DND-41 (cell line): ENCODE data around the gene FBXW2.

Source experiments
- ATAC-seq: fragments of 200-7000 bp; cut with Tn5 transposase; 3 replicates; pipeline ENCODE4 v1.9.1; 2021; ENCODE audit warnings: low read depth; ENCODE audit not compliant: insufficient read depth
- DNase-seq: peaks from one replicate; pipeline ENCODE4 v3.0.0-alpha.2; 2020
- H2AFZ ChIP-seq: 2 replicates; pipeline ENCODE4 v1.6.0; 2012; ENCODE audit warnings: low read depth, low read length
- H3K27ac ChIP-seq: 2 replicates; pipeline ENCODE4 v1.5.1; 2012; ENCODE audit warnings: low read length, inconsistent platforms
- H3K27me3 ChIP-seq: fragments of 200-600 bp; sonication (generic); 2 replicates; pipeline ENCODE4 v1.6.0; 2012; ENCODE audit warnings: low read length, mild to moderate bottlenecking, inconsistent platforms; ENCODE audit not compliant: insufficient read depth, poor library complexity
- H3K36me3 ChIP-seq: 2 replicates; pipeline ENCODE4 v1.5.1; 2012; ENCODE audit warnings: low read length, inconsistent platforms; ENCODE audit not compliant: insufficient read depth
- H3K4me1 ChIP-seq: 2 replicates; pipeline ENCODE4 v1.5.1; 2012; ENCODE audit warnings: mild to moderate bottlenecking, low read length; ENCODE audit not compliant: insufficient read depth
- H3K4me2 ChIP-seq: 2 replicates; pipeline ENCODE4 v1.6.0; 2012; ENCODE audit warnings: mild to moderate bottlenecking, moderate library complexity, low read length, inconsistent platforms; ENCODE audit not compliant: insufficient read depth
- H3K4me3 ChIP-seq, 2 experiments: fragments of 200-600 bp in 1 of 2; shearing (Covaris generic) in 1 of 2; 2 replicates each; pipeline ENCODE4 v1.5.1; 2012 to 2016; ENCODE audit warnings: inconsistent platforms in 2 of 2, low read length in 2 of 2, mild to moderate bottlenecking in 2 of 2, low read depth in 1 of 2, moderate library complexity in 1 of 2
- H3K79me2 ChIP-seq: 2 replicates; pipeline ENCODE4 v1.6.0; 2012; ENCODE audit warnings: low read length, inconsistent platforms; ENCODE audit not compliant: insufficient read depth
- H3K9ac ChIP-seq: 2 replicates; pipeline ENCODE4 v1.6.0; 2012; ENCODE audit warnings: low read depth, mild to moderate bottlenecking, inconsistent platforms, low read length, moderate library complexity
- H3K9me3 ChIP-seq: 2 replicates; pipeline ENCODE4 v1.5.1; 2012; ENCODE audit warnings: low read length, moderate library complexity, mild to moderate bottlenecking, inconsistent platforms; ENCODE audit not compliant: insufficient read depth, severe bottlenecking
- H4K20me1 ChIP-seq: 2 replicates; pipeline ENCODE4 v1.6.0; 2012; ENCODE audit warnings: low read length; ENCODE audit not compliant: insufficient read depth
- EZH2 ChIP-seq: IDR thresholded peaks from 3 replicates; pipeline ENCODE4 v1.6.1; 2012; ENCODE audit warnings: borderline replicate concordance, low read depth, mild to moderate bottlenecking, moderate library complexity, low read length, inconsistent platforms; ENCODE audit not compliant: severe bottlenecking
- TF ChIP-seq, protein P1 (sequence below): IDR thresholded peaks from 2 replicates; pipeline ENCODE4 v1.5.1; 2012; ENCODE audit warnings: borderline replicate concordance, low read length, moderate library complexity, mild to moderate bottlenecking; ENCODE audit not compliant: poor library complexity, severe bottlenecking; ENCODE audit errors: extremely low read depth

The FBXW2 gene

DNA sequence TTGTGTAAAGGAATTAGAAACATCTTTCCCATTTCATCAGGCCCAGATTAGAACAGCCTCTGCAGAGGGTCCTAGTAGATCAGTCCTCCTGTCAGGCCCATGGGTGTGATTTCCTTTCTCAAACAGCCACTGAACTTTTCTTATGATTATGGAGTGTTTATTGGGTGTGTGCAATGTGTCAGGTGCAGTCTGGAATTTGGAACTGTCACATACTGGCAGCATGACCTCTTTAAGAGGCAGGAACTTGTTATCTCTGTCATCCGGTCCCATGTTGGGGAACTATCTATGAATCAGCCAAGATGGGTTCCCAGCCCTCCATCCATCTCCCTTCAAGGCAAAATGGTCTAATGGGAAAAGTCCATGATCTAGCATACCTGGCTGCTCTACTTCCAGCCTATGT is 67.3 kb downstream of the FBXW2 start:
- Histone ChIP-seq H3K4me2 (no peak overlapping the region), H3K9me3 (no peaks in the 10 kb centered on the region), H3K4me3 (no peak overlapping the region), H3K27ac (no peak overlapping the region), H4K20me1 (no peaks in the 10 kb centered on the region), H3K9ac (no peak overlapping the region), H2AFZ (no peak overlapping the region), H3K4me1 (no peaks in the 10 kb centered on the region), H3K27me3 (no peaks in the 10 kb centered on the region), H3K36me3 (no peaks in the 10 kb centered on the region), H3K79me2 (no peaks in the 10 kb centered on the region)
- TF ChIP-seq, protein P1, sequence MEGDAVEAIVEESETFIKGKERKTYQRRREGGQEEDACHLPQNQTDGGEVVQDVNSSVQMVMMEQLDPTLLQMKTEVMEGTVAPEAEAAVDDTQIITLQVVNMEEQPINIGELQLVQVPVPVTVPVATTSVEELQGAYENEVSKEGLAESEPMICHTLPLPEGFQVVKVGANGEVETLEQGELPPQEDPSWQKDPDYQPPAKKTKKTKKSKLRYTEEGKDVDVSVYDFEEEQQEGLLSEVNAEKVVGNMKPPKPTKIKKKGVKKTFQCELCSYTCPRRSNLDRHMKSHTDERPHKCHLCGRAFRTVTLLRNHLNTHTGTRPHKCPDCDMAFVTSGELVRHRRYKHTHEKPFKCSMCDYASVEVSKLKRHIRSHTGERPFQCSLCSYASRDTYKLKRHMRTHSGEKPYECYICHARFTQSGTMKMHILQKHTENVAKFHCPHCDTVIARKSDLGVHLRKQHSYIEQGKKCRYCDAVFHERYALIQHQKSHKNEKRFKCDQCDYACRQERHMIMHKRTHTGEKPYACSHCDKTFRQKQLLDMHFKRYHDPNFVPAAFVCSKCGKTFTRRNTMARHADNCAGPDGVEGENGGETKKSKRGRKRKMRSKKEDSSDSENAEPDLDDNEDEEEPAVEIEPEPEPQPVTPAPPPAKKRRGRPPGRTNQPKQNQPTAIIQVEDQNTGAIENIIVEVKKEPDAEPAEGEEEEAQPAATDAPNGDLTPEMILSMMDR = no peak
- no peak for TF ChIP-seq EZH2
- no peak for DNase-seq
- ATAC-seq = no peak

DNA sequence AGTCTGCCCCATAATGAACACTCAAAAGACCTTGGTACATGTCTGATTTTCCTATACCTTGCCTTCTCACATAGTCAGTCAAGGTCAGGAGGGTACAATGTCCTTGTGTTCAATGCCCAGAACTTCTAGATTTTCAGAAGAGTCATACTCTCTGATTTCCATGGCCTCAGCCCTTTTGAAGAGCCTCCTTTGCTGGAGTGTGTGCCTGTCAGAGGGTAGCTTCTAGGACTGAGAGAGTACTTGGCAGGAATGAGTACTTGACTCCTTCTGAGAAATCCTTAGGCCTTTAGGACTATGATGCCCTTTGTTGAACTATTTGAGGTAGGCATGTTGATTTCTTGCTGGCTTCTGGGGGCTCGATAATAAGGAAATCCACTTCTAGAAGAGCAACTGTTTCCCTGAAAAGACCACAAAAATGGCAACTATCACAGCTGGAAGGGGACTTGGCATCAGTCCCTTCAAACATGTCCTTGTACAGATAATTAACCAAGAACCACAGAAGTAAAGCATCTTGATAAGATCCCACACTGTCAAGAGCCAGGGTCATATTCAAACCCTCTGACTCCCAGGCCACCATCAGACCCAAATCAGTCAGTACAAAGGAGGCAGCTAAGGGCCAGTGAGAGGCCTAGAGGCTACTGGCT is 68.3 kb downstream of the FBXW2 start:
- Histone ChIP-seq H3K27ac (no peak overlapping the region), H3K9ac (no peak overlapping the region)

DNA sequence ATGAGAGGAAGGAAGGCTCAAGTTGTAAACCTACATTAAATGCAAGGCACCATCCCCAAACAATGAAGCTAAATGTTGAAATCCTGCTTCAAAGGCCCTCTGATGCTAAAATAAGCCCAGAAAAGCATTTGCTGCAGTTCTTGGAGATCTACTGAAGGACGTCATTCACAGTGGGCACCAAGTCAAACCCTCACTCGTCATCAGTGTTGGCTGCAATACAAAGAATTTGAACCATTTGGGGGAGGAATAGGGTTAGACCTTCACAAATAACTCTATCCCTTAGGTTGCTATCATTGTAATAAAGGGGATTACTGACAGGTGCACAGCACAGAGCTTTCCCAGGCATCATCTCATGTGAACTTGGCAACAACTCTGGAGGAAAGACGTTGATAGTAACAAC is 69.7 kb downstream of the FBXW2 start:
- Histone ChIP-seq H3K9me3 (no peaks in the 10 kb centered on the region), H3K4me3 (no peak overlapping the region), H3K27me3 (no peaks in the 10 kb centered on the region), H3K9ac (no peak overlapping the region), H3K4me2 (no peak overlapping the region), H3K36me3 (no peaks in the 10 kb centered on the region), H4K20me1 (no peaks in the 10 kb centered on the region), H3K27ac (no peak overlapping the region), H2AFZ (no peak overlapping the region), H3K79me2 (no peaks in the 10 kb centered on the region), H3K4me1 (no peaks in the 10 kb centered on the region)
- DNase-seq (no peak), ATAC-seq (no peak)
- TF ChIP-seq, protein P1 = no peak
- no peak for TF ChIP-seq EZH2

More for the DNA sequence above, 68.3 kb downstream of the FBXW2 start:
- no peak for DNase-seq
- Histone ChIP-seq H3K36me3 (no peaks in the 10 kb centered on the region), H3K27me3 (no peaks in the 10 kb centered on the region), H3K9me3 (no peaks in the 10 kb centered on the region), H3K4me1 (no peaks in the 10 kb centered on the region), H3K4me3 (no peak overlapping the region), H2AFZ (no peak overlapping the region), H3K79me2 (no peaks in the 10 kb centered on the region), H4K20me1 (no peaks in the 10 kb centered on the region), H3K4me2 (no peak overlapping the region)
- ATAC-seq = no peak
- TF ChIP-seq EZH2 = no peak
- TF ChIP-seq, protein P1 = no peak

DNA sequence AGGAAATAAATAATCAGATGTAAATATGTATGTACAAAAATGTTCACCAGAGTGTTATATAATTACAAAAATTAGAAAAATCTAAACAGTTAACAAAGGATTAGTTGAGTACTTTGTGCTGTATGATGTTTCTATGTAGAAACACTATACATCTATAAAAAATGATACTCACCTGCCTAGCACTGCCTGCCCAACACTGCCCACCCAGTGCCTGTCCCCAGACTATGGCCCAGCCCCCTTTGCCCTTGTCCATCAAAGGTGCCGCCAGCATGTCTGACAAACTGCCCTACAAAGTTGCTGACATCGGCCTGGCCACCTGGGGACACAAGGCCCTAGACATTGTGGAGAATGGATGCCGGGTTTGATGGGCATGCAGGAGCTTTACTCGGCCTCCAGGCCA is 72.8 kb downstream of the FBXW2 start:
- Histone ChIP-seq H3K27me3 (no peaks in the 10 kb centered on the region), H3K9me3 (no peaks in the 10 kb centered on the region), H3K9ac (no peak overlapping the region), H2AFZ (no peak overlapping the region), H3K27ac (no peak overlapping the region), H4K20me1 (no peaks in the 10 kb centered on the region), H3K36me3 (no peaks in the 10 kb centered on the region), H3K79me2 (no peaks in the 10 kb centered on the region), H3K4me1 (peaks cover 2% of the 10 kb centered on the region), H3K4me2 (no peak overlapping the region), H3K4me3 (no peak overlapping the region)
- TF ChIP-seq, protein P1 = no peak
- no peak for TF ChIP-seq EZH2
- no peak for DNase-seq
- no peak for ATAC-seq
